Colon (tissue), 2 donors: ENCODE measurements around the gene SETD2.

Source experiments
- FAIRE-seq: peaks from 2 replicates; lab custom pipeline; 2012; peaks lifted over from hg19 to GRCh38; lab: Jason Lieb, UNC
- donor health status: control.
- donor health status: control.

The SETD2 gene

DNA sequence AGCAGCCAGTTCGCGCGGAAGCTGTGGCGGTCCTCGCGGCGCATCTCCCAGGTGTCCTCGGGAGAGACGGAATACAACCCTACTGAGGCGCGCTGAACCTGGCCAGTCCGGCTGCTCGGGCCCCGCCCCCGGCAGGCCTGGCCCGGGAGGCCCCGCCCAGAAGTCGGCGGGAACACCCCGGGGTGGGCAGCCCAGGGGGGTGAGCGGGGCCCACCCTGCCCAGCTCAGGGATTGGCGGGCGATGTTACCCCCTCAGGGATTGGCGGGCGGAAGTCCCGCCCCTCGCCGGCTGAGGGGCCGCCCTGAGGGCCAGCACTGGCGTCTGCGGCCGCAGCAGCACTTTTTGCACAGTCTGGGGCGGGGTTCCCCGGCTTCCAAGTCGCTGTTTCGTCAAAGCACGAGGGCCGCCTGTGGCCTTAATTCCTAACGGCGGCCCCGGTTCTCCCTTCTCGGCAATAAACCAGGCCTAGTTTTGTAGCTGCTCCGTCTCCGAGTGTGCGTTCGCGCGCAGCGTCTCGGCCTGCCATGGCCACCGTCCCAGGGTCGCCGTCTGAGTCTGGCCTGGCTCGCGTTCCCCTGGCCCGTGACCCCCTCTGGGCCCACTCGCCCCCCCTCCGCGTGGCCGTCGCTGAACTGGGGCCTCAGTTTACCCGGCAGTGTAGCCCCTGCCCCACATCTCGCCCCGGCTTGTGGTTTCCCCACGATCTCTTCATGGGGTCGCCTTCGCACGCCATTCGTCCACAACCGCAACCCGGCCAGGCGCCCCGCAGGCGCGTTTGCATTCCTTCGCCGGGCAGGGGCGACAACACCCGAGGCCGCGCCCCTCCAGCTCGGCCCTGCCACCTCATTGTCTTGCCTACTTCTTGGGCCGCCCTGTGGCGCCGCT, 154.4 kb downstream of the SETD2 start:
- FAIRE-seq = no peak

DNA sequence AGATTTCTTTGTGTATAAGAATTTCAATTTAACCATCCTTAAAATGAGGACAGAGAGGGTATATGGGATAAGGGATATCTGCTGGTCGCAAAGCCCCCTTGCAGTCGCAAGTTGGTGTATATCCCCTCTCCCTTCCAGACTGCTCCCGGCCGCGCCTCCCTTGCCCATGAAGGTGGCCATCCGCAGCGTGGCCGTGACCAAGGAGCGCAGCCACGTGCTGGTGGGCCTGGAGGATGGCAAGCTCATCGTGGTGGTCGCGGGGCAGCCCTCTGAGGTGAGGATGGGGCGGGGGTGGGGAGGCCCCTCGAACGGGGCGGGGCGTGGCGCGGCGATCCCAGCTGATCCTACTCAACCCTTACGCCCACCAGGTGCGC, 155.1 kb downstream of the SETD2 start:
- no peak for FAIRE-seq

DNA sequence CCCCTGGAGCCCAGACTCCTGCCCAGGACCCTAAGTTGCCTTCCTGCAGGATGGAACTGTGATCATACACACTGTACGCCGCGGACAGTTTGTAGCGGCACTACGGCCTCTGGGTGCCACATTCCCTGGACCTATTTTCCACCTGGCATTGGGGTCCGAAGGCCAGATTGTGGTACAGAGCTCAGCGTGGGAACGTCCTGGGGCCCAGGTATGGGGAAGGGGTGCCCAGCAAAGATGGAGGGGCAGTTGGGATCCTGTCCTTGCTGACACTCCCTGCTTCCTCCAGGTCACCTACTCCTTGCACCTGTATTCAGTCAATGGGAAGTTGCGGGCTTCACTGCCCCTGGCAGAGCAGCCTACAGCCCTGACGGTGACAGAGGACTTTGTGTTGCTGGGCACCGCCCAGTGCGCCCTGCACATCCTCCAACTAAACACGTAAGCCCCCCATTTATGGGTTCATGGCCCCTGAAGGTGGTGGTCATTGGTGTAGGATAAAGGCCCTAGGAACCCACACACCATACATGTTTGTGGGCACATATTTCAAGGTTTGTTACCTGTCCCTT, 155.6 kb downstream of the SETD2 start:
- no peak for FAIRE-seq

DNA sequence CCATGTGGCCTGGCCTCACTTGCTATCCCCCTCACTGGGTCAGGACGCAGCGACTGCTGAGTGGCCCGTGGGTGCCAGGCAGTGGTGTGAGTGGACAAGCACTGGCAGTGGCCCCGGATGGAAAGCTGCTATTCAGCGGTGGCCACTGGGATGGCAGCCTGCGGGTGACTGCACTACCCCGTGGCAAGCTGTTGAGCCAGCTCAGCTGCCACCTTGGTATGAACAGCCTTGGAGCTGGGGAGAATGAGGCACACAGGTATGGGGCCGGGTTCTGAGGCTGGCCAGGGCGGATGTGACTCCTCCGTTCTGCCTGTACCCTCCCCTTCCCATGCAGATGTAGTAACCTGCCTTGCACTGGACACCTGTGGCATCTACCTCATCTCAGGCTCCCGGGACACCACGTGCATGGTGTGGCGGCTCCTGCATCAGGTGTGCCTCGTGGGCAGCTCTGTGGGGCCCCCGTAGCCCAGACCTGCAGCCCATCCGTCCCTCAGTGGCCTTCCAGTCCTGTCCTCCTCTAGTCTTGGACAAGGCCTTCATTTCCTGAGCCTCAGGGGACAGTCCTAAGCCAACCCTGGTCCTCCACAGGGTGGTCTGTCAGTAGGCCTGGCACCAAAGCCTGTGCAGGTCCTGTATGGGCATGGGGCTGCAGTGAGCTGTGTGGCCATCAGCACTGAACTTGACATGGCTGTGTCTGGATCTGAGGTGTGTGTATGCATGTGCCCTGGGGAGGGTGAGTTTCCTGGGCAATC, 156.3 kb downstream of the SETD2 start:
- no peak for FAIRE-seq

DNA sequence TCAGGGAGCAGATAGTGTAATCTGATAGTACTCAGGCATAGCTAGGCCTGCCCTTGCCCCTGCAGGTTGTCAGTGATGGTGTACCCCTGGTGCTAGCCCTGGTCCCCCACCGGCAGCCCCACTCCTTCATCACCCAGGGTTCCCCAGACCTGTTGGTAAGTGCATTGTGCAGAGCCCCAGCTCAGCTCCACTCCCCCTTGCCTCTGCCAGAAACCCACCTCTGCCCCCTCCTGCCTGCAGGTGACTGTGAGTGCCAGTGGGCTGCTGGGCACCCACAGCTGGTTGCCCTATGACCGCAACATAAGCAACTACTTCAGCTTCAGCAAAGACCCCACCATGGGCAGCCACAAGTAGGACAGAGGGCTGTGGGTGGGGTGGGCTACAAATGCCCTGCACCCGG, 156.9 kb downstream of the SETD2 start:
- no peak for FAIRE-seq

DNA sequence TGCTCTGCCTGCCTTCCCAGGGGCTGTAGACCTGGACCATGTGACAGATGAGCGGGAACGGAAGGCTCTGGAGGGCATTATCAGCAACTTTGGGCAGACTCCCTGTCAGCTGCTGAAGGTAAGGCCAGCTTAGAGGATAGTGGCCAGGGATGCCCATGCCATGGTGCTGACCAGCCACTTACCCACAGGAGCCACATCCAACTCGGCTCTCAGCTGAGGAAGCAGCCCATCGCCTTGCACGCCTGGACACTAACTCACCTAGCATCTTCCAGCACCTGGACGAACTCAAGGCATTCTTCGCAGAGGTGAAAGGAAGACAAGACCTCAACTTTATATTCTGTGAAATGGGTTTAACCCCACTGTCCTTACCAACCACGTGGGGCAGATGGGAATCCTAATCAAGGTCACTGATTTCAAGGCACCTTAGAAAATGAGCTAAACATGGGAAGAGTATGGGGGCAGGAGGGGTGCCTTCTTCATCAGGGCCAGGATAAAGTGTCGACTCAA, 157.7 kb downstream of the SETD2 start:
- FAIRE-seq = no peak

DNA sequence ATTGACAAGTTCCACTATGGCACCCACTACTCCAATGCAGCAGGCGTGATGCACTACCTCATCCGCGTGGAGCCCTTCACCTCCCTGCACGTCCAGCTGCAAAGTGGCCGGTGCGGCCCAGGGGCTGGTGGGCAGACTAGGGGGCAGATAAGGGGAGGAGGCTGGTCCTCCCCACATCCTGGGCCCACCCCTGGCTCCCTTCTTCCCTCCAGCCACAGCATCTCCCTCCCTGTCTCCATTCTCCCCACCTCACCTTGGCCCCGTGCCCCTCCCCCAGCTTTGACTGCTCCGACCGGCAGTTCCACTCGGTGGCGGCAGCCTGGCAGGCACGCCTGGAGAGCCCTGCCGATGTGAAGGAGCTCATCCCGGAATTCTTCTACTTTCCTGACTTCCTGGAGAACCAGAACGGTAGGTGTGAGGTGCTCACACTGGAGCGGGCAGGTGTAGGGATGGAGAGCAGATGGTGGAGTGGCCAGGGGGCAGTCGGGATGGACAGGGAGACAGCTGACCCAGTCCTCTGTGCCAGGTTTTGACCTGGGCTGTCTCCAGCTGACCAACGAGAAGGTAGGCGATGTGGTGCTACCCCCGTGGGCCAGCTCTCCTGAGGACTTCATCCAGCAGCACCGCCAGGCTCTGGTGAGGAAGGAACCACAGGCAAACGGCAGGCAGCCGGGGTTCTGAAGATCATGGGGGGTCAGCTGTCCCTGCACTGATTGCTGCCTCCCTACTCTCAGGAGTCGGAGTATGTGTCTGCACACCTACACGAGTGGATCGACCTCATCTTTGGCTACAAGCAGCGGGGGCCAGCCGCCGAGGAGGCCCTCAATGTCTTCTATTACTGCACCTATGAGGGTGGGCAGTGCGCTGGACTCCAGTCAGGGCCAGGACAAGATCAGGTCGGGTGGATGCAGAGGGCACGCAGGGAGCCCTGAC, 158.4 kb downstream of the SETD2 start:
- no peak for FAIRE-seq

DNA sequence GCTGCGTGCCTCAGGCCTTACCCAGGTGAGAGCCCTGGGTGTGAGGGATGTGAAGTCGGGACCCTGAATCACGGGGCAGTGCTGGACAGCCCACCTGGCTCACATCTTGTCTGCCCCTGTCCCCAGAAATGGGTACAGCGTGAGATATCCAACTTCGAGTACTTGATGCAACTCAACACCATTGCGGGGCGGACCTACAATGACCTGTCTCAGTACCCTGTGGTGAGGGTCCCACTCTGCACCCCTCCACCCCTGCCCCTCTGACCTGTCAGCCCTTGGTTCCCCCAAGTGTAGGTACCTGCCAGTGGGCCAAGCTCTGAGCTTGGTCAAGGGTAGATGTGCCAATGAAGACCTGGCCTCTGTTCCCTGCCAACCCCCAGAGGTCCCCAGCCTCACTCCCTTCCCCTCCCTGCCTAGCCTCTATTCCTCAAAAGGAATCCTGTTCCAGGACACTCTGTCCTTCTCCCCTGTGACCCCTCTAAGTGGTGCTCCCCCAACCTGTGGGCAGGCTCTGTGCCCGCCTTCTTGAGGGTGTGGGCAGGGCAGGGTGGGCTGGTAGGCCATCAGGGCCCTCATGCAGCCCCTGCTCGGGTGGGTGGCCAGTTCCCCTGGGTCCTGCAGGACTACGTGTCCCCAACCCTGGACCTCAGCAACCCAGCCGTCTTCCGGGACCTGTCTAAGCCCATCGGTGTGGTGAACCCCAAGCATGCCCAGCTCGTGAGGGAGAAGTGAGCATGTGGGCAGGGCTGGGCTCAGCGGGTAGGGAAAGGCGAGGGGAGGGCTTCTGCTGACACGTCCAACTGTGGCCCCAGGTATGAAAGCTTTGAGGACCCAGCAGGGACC, 159.3 kb downstream of the SETD2 start:
- FAIRE-seq = no peak

DNA sequence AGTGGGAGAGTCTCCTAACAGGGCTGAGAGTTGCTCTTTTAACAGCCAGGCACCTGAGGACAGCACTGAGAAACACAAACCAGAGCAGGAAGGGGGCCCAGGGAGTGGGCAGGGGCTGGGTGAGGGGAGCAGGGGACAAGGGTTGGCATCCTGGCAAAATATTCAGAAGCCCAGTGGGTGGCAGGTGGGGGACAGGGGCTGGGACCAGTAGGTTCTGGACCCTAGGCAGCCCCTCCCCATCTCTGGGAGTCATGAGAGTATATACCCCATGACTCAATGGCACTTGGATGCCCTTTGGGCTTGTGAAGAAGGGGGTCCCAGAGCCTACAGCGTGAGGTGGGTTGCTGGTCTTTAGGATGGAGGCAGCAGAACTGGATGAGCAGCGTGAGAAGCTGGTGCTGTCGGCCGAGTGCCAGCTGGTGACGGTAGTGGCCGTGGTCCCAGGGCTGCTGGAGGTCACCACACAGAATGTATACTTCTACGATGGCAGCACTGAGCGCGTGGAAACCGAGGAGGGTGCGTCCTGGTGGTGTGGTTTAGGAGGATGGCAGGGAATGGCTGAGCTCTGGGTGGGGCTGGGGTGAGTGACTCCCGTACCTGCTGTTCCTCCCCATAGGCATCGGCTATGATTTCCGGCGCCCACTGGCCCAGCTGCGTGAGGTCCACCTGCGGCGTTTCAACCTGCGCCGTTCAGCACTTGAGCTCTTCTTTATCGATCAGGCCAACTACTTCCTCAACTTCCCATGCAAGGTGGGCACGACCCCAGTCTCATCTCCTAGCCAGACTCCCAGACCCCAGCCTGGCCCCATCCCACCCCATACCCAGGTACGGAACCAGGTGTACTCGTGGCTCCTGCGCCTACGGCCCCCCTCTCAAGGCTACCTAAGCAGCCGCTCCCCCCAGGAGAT, 160.2 kb downstream of the SETD2 start:
- no peak for FAIRE-seq

DNA sequence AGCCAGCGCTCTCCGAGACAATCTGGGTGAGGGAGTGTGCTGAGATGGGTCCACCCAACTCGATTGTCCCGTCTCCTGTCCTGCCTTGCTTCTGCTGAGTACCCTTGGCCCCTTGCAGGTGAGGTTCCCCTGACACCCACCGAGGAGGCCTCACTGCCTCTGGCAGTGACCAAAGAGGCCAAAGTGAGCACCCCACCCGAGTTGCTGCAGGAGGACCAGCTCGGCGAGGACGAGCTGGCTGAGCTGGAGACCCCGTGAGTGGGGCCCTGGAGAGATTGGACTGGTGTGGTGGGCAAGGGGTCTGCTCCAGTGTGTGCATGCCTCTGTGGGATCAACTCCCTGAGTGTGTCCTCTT, 160.9 kb downstream of the SETD2 start:
- no peak for FAIRE-seq

DNA sequence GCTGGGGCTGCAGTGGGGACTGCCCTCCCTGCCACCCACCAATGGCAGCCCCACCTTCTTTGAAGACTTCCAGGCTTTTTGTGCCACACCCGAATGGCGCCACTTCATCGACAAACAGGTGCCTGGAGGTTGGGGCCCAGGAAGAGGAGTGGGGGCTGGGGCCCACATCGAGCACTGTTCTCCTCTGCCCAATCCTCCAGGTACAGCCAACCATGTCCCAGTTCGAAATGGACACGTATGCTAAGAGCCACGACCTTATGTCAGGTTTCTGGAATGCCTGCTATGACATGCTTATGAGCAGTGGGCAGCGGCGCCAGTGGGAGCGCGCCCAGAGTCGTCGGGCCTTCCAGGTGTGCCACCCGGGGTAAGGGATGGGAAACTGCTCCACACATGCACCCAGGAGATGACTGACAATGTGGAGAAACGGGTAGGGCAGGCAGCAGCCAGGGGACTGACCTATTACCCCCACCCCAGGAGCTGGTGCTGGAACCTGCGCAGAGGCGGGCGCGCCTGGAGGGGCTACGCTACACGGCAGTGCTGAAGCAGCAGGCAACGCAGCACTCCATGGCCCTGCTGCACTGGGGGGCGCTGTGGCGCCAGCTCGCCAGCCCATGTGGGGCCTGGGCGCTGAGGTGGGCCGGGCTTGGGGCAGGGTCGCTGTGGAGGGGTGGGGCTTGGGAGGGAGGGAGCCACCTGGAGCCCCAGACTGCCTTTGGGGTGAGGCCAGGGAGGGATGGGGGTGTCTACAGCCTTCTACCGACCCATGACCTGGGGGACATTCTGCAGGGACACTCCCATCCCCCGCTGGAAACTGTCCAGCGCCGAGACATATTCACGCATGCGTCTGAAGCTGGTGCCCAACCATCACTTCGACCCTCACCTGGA, 161.5 kb downstream of the SETD2 start:
- no peak for FAIRE-seq

DNA sequence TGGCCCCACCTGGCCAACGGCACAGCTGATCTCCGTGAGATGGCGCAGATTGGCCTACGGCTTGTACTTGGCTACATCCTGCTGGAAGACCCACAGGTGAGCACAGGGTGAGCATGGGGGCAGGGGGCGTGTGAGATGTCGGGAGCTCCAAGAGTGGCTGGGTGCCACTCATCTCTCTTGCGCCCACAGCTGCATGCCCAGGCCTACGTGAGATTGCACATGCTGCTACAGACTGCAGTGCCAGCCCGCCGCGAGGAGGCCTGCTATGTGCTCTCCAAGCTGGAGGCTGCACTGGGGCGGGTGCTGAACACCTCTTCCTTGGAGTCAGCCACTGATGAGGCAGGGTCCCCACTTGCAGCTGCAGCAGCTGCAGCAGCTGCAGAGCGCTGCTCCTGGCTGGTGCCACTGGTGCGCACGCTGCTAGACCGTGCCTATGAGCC, 162.2 kb downstream of the SETD2 start:
- FAIRE-seq = no peak

DNA sequence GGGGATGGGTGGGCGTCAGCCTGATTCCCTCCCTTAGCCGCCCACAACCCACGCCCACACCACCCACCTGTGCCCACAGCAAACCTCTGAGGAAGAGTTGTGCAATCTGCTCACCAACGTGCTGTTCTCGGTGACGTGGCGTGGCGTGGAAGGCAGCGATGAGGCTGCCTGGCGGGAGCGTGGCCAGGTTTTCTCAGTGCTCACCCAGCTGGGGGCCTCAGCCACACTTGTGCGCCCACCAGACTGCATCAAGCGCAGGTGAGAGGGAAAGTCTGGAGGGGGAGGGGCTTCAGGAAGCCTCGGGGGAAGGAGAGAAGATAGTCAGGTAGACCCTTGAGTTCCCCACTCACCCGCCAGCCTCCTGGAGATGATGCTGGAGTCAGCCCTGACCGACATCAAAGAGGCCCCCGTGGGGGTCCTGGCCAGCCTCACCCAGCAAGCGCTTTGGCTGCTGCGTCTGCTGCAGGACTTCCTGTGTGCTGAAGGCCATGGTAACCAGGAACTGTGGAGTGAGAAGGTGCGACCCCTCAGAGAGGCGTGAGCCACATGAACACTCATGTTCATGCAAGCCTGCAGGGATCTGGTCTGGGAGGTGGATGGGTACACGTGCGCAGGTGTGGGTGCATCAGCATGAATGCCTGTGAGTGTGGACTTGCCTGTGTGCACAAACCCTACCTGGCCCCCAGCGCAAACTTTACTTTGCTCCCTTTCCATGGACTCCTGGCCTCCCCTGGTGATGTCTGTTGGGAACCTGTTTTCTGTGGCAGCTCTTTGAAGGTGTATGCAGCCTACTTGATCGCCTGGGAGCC, 162.8 kb downstream of the SETD2 start:
- no peak for FAIRE-seq

DNA sequence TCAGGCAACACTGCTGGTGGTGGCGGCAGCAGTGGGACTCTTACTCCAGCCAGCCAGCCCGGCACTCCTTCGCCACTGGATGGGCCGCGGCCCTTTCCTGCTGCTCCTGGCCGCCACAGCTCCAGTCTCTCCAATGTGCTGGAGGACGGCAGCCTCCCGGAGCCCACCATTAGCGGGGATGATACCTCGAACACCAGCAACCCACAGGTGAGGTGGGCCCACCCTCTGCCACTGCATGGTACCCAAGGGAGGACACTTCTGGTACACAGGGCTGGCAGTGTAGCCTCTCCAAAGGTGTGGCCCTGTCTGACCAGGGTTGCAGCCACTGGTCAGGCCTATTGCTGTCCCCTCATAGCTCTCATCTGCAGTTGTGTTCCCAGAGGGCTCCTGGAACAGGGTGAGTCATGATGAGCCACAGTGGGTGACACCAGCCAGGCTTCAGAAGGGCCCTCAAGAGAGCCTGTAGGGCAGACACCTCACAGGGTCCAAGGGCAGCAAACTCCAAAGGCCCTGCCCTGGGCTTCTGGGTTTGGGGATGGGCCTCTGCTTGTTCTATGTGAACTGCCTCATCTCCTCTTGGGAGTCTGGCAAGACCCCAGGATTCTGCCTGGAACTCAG, 163.6 kb downstream of the SETD2 start:
- no peak for FAIRE-seq

DNA sequence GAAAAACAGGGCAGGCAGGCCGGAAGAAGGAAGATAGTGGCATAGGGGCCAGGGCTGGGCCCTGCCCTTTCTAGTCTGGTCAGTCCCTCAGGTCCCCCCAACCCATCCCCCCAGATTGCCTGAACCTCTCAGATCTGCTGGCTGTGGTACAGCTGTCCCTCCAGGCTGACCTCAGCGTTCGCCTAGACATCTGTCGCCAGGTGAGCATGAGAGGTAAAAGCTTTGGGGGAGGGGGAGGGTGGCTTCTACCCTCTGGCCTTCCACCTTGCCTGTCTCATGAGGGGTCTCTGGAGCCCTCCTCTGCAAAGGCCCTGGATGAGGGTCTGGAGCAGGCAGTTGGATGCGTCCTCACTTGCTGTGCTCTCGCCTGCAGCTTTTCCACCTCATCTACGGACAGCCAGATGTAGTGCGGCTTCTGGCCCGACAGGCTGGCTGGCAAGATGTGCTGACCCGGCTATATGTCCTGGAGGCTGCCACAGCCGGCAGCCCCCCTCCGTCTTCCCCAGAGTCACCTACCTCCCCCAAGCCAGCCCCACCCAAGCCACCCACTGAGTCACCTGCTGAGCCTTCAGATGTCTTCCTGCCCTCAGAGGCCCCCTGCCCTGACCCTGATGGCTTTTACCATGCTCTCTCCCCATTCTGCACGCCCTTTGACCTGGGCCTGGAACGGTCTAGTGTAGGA, 164.3 kb downstream of the SETD2 start:
- FAIRE-seq = no peak

DNA sequence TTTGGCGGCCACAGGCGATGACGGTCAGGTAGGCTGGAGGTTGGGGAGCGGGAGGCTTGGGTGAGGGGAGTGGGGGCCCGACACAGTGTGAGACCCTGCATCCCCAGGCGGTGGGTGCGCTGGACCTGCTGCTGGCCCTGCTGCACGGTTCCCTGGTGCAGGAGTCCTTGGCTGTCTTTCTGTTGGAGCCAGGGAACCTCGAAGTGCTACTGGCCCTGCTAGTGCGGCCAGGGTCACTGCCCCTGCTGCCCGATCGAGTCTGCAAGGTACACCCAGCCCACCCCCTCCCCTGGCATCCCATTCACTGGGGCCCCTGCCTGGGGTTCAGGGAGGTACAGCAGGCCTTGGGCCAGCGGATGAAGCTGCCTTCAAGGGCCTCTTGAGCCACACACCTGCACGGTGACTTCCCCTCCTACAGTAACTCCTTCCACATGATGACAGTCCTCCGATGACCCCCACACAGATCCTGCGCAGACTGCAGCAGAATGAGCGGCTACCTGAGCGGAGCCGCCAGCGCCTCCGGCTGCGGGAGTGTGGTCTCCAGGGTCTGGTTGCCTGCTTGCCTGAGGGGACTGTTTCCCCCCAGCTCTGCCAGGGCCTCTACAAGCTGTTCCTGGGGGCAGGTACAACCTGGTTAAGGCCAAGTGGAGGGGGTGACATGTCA, 164.9 kb downstream of the SETD2 start:
- FAIRE-seq = no peak
